Large intestine (tissue), 3 donors: ENCODE results near the gene TUBD1. TPM values are rescaled to one million over a fixed set of nuclear protein-coding genes. Genes with fewer than 3 reads are reported as not detected.
A peak's percentile ranks its signal among the peaks of the same experiment; 100 is the strongest.

Experiments
- DNase-seq, 2 donors: peaks; one replicate each; pipeline versions ENCODE4 v3.0.0 to v3.0.0-alpha.2; 2013
- H3K27ac ChIP-seq: one replicate; pipeline ENCODE4 v1.5.1; 2013; ENCODE audit warnings: low read length
- H3K27me3 ChIP-seq: 2 replicates; pipeline ENCODE4 v1.6.1; 2013; ENCODE audit warnings: low read length; ENCODE audit not compliant: control insufficient read depth, insufficient read depth
- H3K36me3 ChIP-seq: 2 replicates; pipeline ENCODE4 v1.6.1; 2013; ENCODE audit warnings: low read length; ENCODE audit not compliant: control insufficient read depth, insufficient read depth
- H3K4me1 ChIP-seq: one replicate; pipeline ENCODE4 v1.6.1; 2013; ENCODE audit warnings: low read length; ENCODE audit not compliant: control insufficient read depth, insufficient read depth
- H3K4me3 ChIP-seq: one replicate; pipeline ENCODE4 v1.5.1; 2013; ENCODE audit warnings: low read length
- H3K9me3 ChIP-seq: one replicate; pipeline ENCODE4 v1.6.1; 2013; ENCODE audit warnings: mild to moderate bottlenecking, low read depth, low read length, moderate library complexity; ENCODE audit not compliant: control insufficient read depth
- WGBS: methylation state at CpG from one replicate; pipeline ENCODE4 v1.1.5; 2013; ENCODE audit warnings: low lambda C conversion rate; ENCODE audit not compliant: insufficient coverage; 5-methylcytosine and 5-hydroxymethylcytosine counted together
- polyA plus RNA-seq: library from polyadenylated mRNA; unstranded; fragments of 120-200 nt; gene quantifications from one replicate; pipeline ENCODE4 v1.2.1, GENCODE V29; 2013

The TUBD1 gene
- polyA plus RNA-seq, 1 donor, result 11.3 TPM

DNA sequence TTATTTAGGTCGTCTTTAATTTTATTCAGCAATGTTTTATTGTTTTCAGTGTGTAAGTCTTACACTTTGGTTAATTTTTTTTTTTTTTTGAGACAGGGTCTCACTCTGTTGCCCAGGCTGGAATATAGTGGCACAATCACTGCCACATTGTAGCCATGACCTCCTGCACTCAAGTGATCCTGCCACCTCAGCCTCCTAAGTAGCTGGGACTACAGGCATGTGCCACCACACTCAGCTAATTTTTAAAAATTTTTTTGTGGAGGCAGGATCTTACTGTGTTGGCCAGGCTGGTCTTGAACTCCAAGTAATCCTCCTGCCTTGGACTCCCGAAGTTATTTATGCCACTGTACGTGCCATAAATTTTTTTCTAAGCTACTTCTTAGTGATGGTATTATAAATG lies 14.7 kb upstream of the TUBD1 start:
- Histone ChIP-seq H3K4me3 (no peak overlapping the region), H3K27ac (no peak overlapping the region), H3K36me3 (peaks cover 5% of the 10 kb centered on the region), H3K9me3 (no peaks in the 10 kb centered on the region), H3K4me1 (no peaks in the 10 kb centered on the region), H3K27me3 (no peaks in the 10 kb centered on the region)
- no CpG with 5 or more reads among the region's 3 CpGs for WGBS
- DNase-seq, result no peak

DNA sequence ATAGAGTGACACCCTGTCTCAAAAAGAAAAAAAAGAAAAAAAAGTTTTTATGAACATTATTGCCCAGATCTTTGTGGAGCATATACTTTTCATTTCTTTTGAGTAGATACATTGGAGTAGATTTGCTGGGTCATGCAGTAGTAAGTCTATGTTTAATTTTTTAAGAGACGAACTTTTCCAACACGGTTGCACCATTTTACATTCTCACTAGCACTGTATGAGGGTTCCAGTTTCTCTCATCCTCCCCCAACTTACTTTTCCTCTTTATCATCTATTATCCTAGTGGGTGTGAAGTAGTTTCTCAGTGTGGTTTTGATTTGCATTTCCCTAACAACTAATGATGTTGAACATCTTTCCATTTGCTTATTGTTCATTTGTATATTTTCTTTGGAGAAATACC lies 10.7 kb upstream of the TUBD1 start:
- DNase-seq, result no peak
- Histone ChIP-seq H3K4me3 (no peak overlapping the region), H3K27ac (no peak overlapping the region), H3K36me3 (peaks cover 9% of the 10 kb centered on the region), H3K27me3 (no peaks in the 10 kb centered on the region), H3K9me3 (no peaks in the 10 kb centered on the region), H3K4me1 (no peaks in the 10 kb centered on the region)
- WGBS, result no CpG with 5 or more reads among the region's 2 CpGs

- Histone ChIP-seq H3K27ac (no peak overlapping the region), H3K36me3 (peaks cover 8% of the 10 kb centered on the region), H3K9me3 (no peaks in the 10 kb centered on the region), H3K4me1 (no peaks in the 10 kb centered on the region), H3K4me3 (no peak overlapping the region), H3K27me3 (no peaks in the 10 kb centered on the region)
- no peak for DNase-seq
- WGBS, result no CpG with 5 or more reads among the region's 8 CpGs
Measured at GRCh38 chr17:59901604-59902003, 8.9 kb upstream of the TUBD1 start.

- no peaks in the 10 kb centered on the region for H3K27me3 ChIP-seq
- H3K9me3 ChIP-seq, result no peaks in the 10 kb centered on the region
- WGBS, result no CpG with 5 or more reads among the region's 5 CpGs
- H3K4me3 ChIP-seq, result no peak overlapping the region
- H3K4me1 ChIP-seq, result no peaks in the 10 kb centered on the region
- peaks cover 8% of the 10 kb centered on the region for H3K36me3 ChIP-seq
- H3K27ac ChIP-seq, result no peak overlapping the region
- DNase-seq, result peak in 1 of 2 donors; percentile 17
Measured at GRCh38 chr17:59899099-59899498, 6.4 kb upstream of the TUBD1 start.

DNA sequence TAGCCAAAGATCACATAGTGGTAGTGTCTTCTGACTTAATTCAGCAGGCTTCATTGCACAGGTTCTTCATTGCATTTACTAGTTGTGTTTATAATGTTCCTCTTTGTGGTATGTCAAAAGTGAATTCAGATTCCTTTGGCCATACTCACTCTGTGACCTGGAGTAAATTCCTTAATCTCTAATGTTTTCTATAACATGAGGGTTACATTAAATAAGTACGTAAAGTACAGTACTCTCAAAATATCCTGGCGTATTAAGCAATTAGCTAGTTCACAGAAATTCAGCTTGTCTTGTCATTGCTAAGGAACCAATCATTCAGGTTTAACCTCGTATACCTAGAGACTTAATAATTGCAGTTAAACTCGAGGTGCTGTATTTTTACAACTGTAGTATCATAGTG lies 4.3 kb upstream of the TUBD1 start:
- H3K27ac ChIP-seq, result no peak overlapping the region
- DNase-seq, result no peak
- WGBS, result 40% methylated on average over 1 of the region's 4 CpGs
- no peaks in the 10 kb centered on the region for H3K4me1 ChIP-seq
- H3K4me3 ChIP-seq, result no peak overlapping the region
- peaks cover 8% of the 10 kb centered on the region for H3K36me3 ChIP-seq
- no peaks in the 10 kb centered on the region for H3K27me3 ChIP-seq
- H3K9me3 ChIP-seq, result no peaks in the 10 kb centered on the region

- no peaks in the 10 kb centered on the region for H3K4me1 ChIP-seq
- no peak for DNase-seq
- peak overlapping the region; percentile 81 for H3K27ac ChIP-seq
- peaks cover 8% of the 10 kb centered on the region for H3K36me3 ChIP-seq
- no peaks in the 10 kb centered on the region for H3K9me3 ChIP-seq
- H3K27me3 ChIP-seq, result no peaks in the 10 kb centered on the region
- WGBS, result 0% methylated on average over 1 of the region's 11 CpGs
- peak overlapping the region; percentile 80 for H3K4me3 ChIP-seq
Measured at GRCh38 chr17:59893676-59894100, 945 bp upstream of the TUBD1 start.

DNA sequence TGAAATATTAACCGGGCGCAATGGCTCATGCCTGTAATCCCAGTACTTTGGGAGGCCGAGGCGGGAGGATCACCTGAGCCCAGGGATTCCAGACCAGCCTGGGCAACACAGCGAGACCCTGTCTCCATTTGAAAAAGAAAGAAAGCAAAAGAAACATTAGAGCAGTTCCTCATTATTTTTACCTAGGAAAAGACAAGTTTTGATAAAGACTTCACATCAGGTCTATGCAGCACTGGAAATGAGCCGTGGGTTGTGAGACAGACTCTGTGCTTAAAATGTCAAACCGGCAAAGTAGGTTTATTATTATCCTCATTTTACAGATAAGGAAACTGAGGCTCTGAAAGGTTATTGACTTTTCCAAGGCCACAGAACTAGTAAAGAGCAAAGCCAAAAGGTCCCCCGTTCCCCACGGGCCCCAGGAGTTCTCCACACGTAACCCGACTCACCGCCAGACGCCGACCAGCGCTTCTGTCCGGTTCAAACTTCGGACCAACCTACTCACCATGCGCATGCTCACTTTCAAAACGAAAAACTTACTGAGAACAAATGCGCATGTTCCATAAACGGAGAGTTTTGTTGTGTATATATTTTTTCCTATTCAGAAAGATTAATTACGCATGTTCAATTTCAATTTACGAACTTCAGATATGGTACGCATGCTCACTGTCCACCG lies 356 bp downstream of the TUBD1 start:
- DNase-seq, result no peak
- Histone ChIP-seq H3K4me3 (peak overlapping the region; percentile 80), H3K4me1 (no peaks in the 10 kb centered on the region), H3K36me3 (peaks cover 13% of the 10 kb centered on the region), H3K27me3 (no peaks in the 10 kb centered on the region), H3K27ac (peak overlapping the region; percentile 46), H3K9me3 (no peaks in the 10 kb centered on the region)
- no CpG with 5 or more reads among the region's 25 CpGs for WGBS

DNA sequence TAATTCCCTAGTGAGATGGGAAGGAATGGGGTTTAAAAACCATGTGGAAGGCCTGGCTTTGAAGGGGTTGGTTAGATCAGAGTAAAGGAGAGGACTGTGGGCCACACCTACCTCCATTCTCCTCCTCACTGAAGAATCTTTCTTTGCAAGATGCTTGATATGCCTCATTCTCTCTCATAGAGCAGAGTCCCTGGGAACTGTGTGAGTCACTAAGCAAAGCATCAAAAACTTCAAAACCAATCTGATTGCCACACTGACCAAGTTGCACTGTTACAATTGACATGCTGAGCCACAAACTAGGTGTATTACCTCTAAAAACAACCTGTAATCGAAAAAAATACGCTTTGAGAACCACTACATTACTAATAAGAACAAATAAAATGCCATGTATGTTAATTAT lies 2.0 kb downstream of the TUBD1 start:
- H3K36me3 ChIP-seq, result peaks cover 15% of the 10 kb centered on the region
- no peak overlapping the region for H3K27ac ChIP-seq
- H3K4me3 ChIP-seq, result no peak overlapping the region
- no peak for DNase-seq
- H3K27me3 ChIP-seq, result no peaks in the 10 kb centered on the region
- 100% methylated on average over 1 of the region's 2 CpGs for WGBS
- no peaks in the 10 kb centered on the region for H3K4me1 ChIP-seq
- H3K9me3 ChIP-seq, result no peaks in the 10 kb centered on the region

DNA sequence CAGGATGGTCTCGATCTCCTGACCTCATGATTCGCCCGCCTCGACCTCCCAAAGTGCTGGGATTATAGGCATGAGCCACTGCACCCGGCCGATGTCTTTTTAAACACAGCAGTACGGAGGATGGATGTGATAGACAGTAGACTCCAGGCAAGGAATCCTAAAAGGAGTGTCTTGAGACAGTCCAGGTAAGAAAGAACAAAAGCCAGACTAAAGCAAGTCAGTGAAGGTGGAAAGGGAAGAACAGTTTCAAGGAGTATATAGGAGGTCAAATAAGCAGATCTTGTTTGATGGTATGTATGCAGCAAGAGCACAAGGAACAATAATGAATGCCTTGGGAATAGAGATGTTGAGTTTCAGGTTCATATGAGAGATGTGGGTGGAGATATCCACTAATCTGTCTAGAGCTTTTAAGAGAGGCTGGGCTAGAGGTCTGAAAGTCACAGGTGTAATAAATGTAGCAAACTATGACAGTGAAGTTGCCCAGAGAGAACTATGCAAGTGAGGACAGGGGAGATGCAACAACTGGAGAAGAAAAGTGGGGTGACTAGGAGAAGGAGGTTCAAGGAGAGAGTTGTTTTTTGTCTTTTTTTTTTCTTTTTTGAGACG lies 4.5 kb downstream of the TUBD1 start:
- no peaks in the 10 kb centered on the region for H3K4me1 ChIP-seq
- no peaks in the 10 kb centered on the region for H3K9me3 ChIP-seq
- no peaks in the 10 kb centered on the region for H3K27me3 ChIP-seq
- no peak overlapping the region for H3K27ac ChIP-seq
- peaks cover 31% of the 10 kb centered on the region for H3K36me3 ChIP-seq
- no peak for DNase-seq
- no peak overlapping the region for H3K4me3 ChIP-seq
- WGBS, result no CpG with 5 or more reads among the region's 8 CpGs

DNA sequence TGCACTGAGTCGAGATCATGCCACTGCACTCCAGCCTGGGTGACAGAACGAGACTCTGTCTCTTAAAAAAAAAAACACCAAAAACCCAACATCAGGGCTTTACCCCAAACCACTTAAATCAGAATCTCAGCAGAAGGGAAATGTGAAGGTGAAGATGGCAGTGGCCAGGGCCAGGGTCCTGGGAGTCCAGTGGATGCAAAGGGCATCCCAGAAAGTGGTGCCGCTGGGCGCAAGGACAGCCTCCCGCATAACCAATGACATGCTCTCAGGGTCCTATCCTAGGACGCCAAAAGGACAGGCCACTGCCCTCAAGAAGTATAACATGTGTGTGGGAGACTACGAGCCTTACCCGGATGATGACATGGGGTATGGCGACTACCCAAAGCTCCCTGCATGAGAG lies 7.9 kb downstream of the TUBD1 start:
- Histone ChIP-seq H3K27ac (no peak overlapping the region), H3K36me3 (peaks cover 38% of the 10 kb centered on the region), H3K9me3 (no peaks in the 10 kb centered on the region), H3K27me3 (no peaks in the 10 kb centered on the region), H3K4me1 (no peaks in the 10 kb centered on the region), H3K4me3 (no peak overlapping the region)
- no peak for DNase-seq
- WGBS, result no CpG with 5 or more reads among the region's 9 CpGs

GRCh38 chr17:59878624-59879023 lies 14.1 kb downstream of the TUBD1 start:
- Histone ChIP-seq H3K27ac (no peak overlapping the region), H3K27me3 (no peaks in the 10 kb centered on the region), H3K9me3 (no peaks in the 10 kb centered on the region), H3K4me3 (no peak overlapping the region), H3K4me1 (no peaks in the 10 kb centered on the region), H3K36me3 (peaks cover 44% of the 10 kb centered on the region)
- no CpG with 5 or more reads among the region's 3 CpGs for WGBS
- DNase-seq, result no peak
